A549 treated with Hydrocortisone at 1 μM for 4 hours (cell line): ENCODE data around the gene TMEM31. TPM values are rescaled to one million over a fixed set of nuclear protein-coding genes. Genes with fewer than 3 reads are reported as not detected.

Experiments used
- total RNA-seq: library from RNA; stranded (reverse); fragments of 200-300 nt; extraction: Qiagen RNA extraction; gene quantifications from 5 replicates; pipeline ENCODE4 v1.2.3, GENCODE V29; 2022

TMEM31 gene
- total RNA-seq, result 0.21 TPM in 1 of 5 replicates, not detected in the others

GRCh38 chrX:103710609-103711008 lies at the start of gene TMEM31:
Gene TMEM31, plus strand, starts transcription at chrX:103710909. Its CDS starts 1,350 bp downstream, at chrX:103712259.

GRCh38 chrX:103686199-103687072 lies 24.3 kb upstream of the TMEM31 start, which contains the start of gene MORF4L2:
Gene MORF4L2, minus strand, starts transcription at chrX:103686699. Its CDS starts 9,672 bp downstream, at chrX:103677027.

Other genes starting within 250 kb of the TMEM31 start
- 0.06 TPM in 3 of 5 replicates, not detected in the others for gene RAB40A, start 191.4 kb upstream of the TMEM31 start, total RNA-seq
- gene TCEAL4, start 125.4 kb upstream of the TMEM31 start, total RNA-seq, result 111 to 157 TPM (median 119 TPM) in 5 replicates
- gene TCEAL3, start 102.9 kb upstream of the TMEM31 start, total RNA-seq, result 15.7 to 22.2 TPM (median 17.1 TPM) in 5 replicates
- gene TCEAL1, start 81.9 kb upstream of the TMEM31 start, total RNA-seq, result 33.9 to 44.2 TPM (median 38.3 TPM) in 5 replicates
- 451 to 1,193 TPM (median 498 TPM) in 5 replicates for gene MORF4L2, start 24.2 kb upstream of the TMEM31 start, total RNA-seq
- gene PLP1, start 65.9 kb downstream of the TMEM31 start, total RNA-seq, result not detected in 5 replicates
- gene RAB9B, start 121.3 kb downstream of the TMEM31 start, total RNA-seq, result 0.02 to 0.05 TPM (median 0.05 TPM) in 4 of 5 replicates, not detected in the other